HCT116 (cell line): ENCODE measurements around the gene MYL3. TPM values are rescaled to one million over a fixed set of nuclear protein-coding genes. Genes with fewer than 3 reads are reported as not detected.

Experiments used
- ATAC-seq: fragments of 200-7000 bp; cut with Tn5 transposase; 2 replicates; pipeline ENCODE4 v1.9.1; 2020; ENCODE audit warnings: mild to moderate bottlenecking, moderate library complexity
- BruUV-seq: library from RNA; stranded (reverse); fragments of 400-500 nt; replicated peaks from 2 replicates; lab custom pipeline; 2021; lab: Mats Ljungman, UMichigan
- CTCF ChIA-PET: fragments of 300-600 bp; sonication (Branson Sonifier 250); formaldehyde crosslinking; loops from one replicate; lab custom pipeline; 2021; ENCODE audit warnings: antibody characterized with exemption; lab: Charles Lee
- POLR2A ChIA-PET: fragments of 300-600, 350-600 bp; sonication (Branson Sonifier 250); formaldehyde crosslinking; loops from one replicate; lab custom pipeline; 2021; ENCODE audit warnings: antibody characterized with exemption; lab: Charles Lee
- RAD21 ChIA-PET, 2 experiments: fragments of 300-600 bp; sonication (Branson Sonifier 250); formaldehyde crosslinking; loops; one replicate each; lab custom pipeline; 2023; ENCODE audit warnings: low total read pairs in 2 of 2; ENCODE audit not compliant: uncharacterized antibody in 2 of 2, unreplicated experiment in 2 of 2, low non-redundant PET in 1 of 2; lab: Charles Lee
- DNase-seq: peaks from one replicate; pipeline ENCODE4 v3.0.0-alpha.2; 2010; ENCODE audit warnings: low read depth, low spot score
- H2AFZ ChIP-seq: fragments of 200-600 bp; shearing (Covaris generic), sonication (generic); 2 replicates; pipeline ENCODE4 v1.6.1; 2017; ENCODE audit warnings: low read depth, mixed run types, mixed read lengths, antibody characterized with exemption, low read length; ENCODE audit not compliant: poor library complexity, severe bottlenecking
- H3K27ac ChIP-seq: 2 replicates; pipeline ENCODE4 v1.5.1; 2012; ENCODE audit warnings: low read depth, low read length
- H3K27me3 ChIP-seq: fragments of 200-600 bp; sonication (generic); 2 replicates; pipeline ENCODE4 v1.6.1; 2016; ENCODE audit warnings: mixed run types, low read length, mixed read lengths; ENCODE audit not compliant: insufficient read depth
- H3K36me3 ChIP-seq, 2 experiments: fragments of 200-500 bp in 1 of 2; fragments of 200-600 bp in 1 of 2; sonication (Bioruptor generic) in 1 of 2; sonication (generic) in 1 of 2; 2 replicates each; pipeline versions ENCODE4 v1.5.1 to v1.6.1; 2014 to 2016; ENCODE audit warnings: low read length in 2 of 2, inconsistent platforms in 1 of 2, mixed read lengths in 1 of 2, mixed run types in 1 of 2; ENCODE audit not compliant: insufficient read depth in 2 of 2, control insufficient read depth in 1 of 2
- H3K4me1 ChIP-seq, 2 experiments: fragments of 200-600 bp in 1 of 2; sonication (generic) in 1 of 2; 2 replicates each; pipeline versions ENCODE4 v1.5.1 to v1.6.1; 2012 to 2017; ENCODE audit warnings: low read length in 2 of 2, inconsistent platforms in 1 of 2, mild to moderate bottlenecking in 1 of 2, mixed read lengths in 1 of 2, mixed run types in 1 of 2, moderate library complexity in 1 of 2; ENCODE audit not compliant: insufficient read depth in 2 of 2, control insufficient read depth in 1 of 2
- H3K4me2 ChIP-seq: fragments of 200-600 bp; sonication (generic); 2 replicates; pipeline ENCODE4 v1.6.1; 2017; ENCODE audit warnings: mixed run types, low read length, mixed read lengths
- H3K4me3 ChIP-seq, 2 experiments: fragments of 200-600 bp in 1 of 2; sonication (generic) in 1 of 2; replicated peaks in 1 of 2; 2 replicates each; pipeline ENCODE4 v1.5.1; 2011 to 2016; ENCODE audit warnings: low read length in 2 of 2, control low read depth in 1 of 2, low read depth in 1 of 2, mild to moderate bottlenecking in 1 of 2, mixed read lengths in 1 of 2, mixed run types in 1 of 2
- H3K79me2 ChIP-seq: fragments of 200-600 bp; sonication (generic); 2 replicates; pipeline ENCODE4 v1.6.1; 2017; ENCODE audit warnings: mild to moderate bottlenecking, mixed run types, low read length, moderate library complexity, mixed read lengths; ENCODE audit not compliant: insufficient read depth
- H3K9ac ChIP-seq: fragments of 200-600 bp; sonication (generic); 2 replicates; pipeline ENCODE4 v1.6.1; 2016; ENCODE audit warnings: low read length, mixed read lengths
- H3K9me2 ChIP-seq: fragments of 200-600 bp; sonication (generic), shearing (Covaris generic); 2 replicates; pipeline ENCODE4 v1.6.1; 2017; ENCODE audit warnings: mixed run types, mild to moderate bottlenecking, moderate library complexity; ENCODE audit not compliant: insufficient read depth
- H3K9me3 ChIP-seq, 2 experiments: fragments of 200-500 bp in 1 of 2; fragments of 200-600 bp in 1 of 2; sonication (Bioruptor generic) in 1 of 2; sonication (generic) in 1 of 2; 2 replicates each; pipeline ENCODE4 v1.6.1; 2014 to 2017; ENCODE audit warnings: low read length in 2 of 2, mixed read lengths in 2 of 2, inconsistent platforms in 1 of 2, low read depth in 1 of 2, mild to moderate bottlenecking in 1 of 2, mixed run types in 1 of 2, moderate library complexity in 1 of 2; ENCODE audit not compliant: control insufficient read depth in 1 of 2, insufficient read depth in 1 of 2
- H4K20me1 ChIP-seq: fragments of 200-600 bp; sonication (generic), shearing (Covaris generic); 2 replicates; pipeline ENCODE4 v1.6.1; 2017; ENCODE audit warnings: mixed run types, mild to moderate bottlenecking, moderate library complexity; ENCODE audit not compliant: insufficient read depth
- CEBPB ChIP-seq: IDR thresholded peaks from 2 replicates; pipeline ENCODE4 v1.6.1; 2012; ENCODE audit warnings: low read depth
- ELF1 ChIP-seq: IDR thresholded peaks from 2 replicates; pipeline ENCODE4 v1.6.1; 2012; ENCODE audit warnings: low read depth, borderline replicate concordance
- EZH2phosphoT487 ChIP-seq: fragments of 200-600 bp; IDR thresholded peaks from 2 replicates; pipeline ENCODE4 v1.6.1; 2018; ENCODE audit warnings: antibody characterized with exemption, borderline replicate concordance
- FOSL1 ChIP-seq: IDR thresholded peaks from 2 replicates; pipeline ENCODE4 v1.6.1; 2012; ENCODE audit warnings: low read depth
- JUND ChIP-seq: IDR thresholded peaks from 2 replicates; pipeline ENCODE4 v1.6.1; 2012
- SP1 ChIP-seq: IDR thresholded peaks from 2 replicates; pipeline ENCODE4 v1.6.1; 2012; ENCODE audit warnings: low read depth
- SRF ChIP-seq: IDR thresholded peaks from 2 replicates; pipeline ENCODE4 v1.6.1; 2012; ENCODE audit warnings: low read depth
- TCF7L2 ChIP-seq: IDR thresholded peaks from 2 replicates; pipeline ENCODE4 v1.7.0; 2011; ENCODE audit warnings: borderline replicate concordance, inconsistent platforms; ENCODE audit not compliant: insufficient read depth, insufficient read length; ENCODE audit errors: extremely low read depth
- YY1 ChIP-seq: IDR thresholded peaks from 2 replicates; pipeline ENCODE4 v1.6.1; 2011; ENCODE audit warnings: low read length, low read depth, moderate library complexity, mild to moderate bottlenecking; ENCODE audit not compliant: insufficient replicate concordance; ENCODE audit errors: extremely low read depth
- ZBTB33 ChIP-seq: IDR thresholded peaks from 2 replicates; pipeline ENCODE4 v1.6.1; 2011; ENCODE audit warnings: mild to moderate bottlenecking, low read length, moderate library complexity; ENCODE audit not compliant: insufficient replicate concordance; ENCODE audit errors: extremely low read depth
- ZFX ChIP-seq: fragments of 450-650 bp; IDR thresholded peaks from 2 replicates; pipeline ENCODE4 v1.6.1; 2017
- intact Hi-C: fragments of 100-400 bp; cut with micrococcal nuclease; formaldehyde crosslinking; loops from 2 replicates; pipeline ENCODE4 v1.10.0; 2022
- total RNA-seq: library from RNA; stranded (reverse); gene quantifications from one replicate; pipeline ENCODE4 v1.2.1, GENCODE V29; 2021; ENCODE audit not compliant: unreplicated experiment
- TF ChIP-seq, protein P1 (sequence below): IDR thresholded peaks from 2 replicates; pipeline ENCODE4 v1.6.1; 2012; ENCODE audit warnings: low read depth

MYL3 gene
- total RNA-seq, 1 experiment from 2014 or later: not detected

GRCh38 chr3:46833346-46834300, 29.6 kb downstream of the MYL3 start:
- H3K27ac ChIP-seq: no peak overlapping the region
- no peak overlapping the region for H3K4me3 ChIP-seq
- no peaks in the 10 kb centered on the region for H3K79me2 ChIP-seq
- no peaks in the 10 kb centered on the region for H3K9me2 ChIP-seq
- DNase-seq (no peak), ATAC-seq (no peak)
- TF ChIP-seq EZH2phosphoT487 (no peak), FOSL1 (no peak), YY1 (no peak), JUND (no peak), ELF1 (no peak), SP1 (no peak), ZFX (no peak), SRF (no peak), CEBPB (no peak), ZBTB33 (no peak), TCF7L2 (no peak)
- TF ChIP-seq, protein P1, sequence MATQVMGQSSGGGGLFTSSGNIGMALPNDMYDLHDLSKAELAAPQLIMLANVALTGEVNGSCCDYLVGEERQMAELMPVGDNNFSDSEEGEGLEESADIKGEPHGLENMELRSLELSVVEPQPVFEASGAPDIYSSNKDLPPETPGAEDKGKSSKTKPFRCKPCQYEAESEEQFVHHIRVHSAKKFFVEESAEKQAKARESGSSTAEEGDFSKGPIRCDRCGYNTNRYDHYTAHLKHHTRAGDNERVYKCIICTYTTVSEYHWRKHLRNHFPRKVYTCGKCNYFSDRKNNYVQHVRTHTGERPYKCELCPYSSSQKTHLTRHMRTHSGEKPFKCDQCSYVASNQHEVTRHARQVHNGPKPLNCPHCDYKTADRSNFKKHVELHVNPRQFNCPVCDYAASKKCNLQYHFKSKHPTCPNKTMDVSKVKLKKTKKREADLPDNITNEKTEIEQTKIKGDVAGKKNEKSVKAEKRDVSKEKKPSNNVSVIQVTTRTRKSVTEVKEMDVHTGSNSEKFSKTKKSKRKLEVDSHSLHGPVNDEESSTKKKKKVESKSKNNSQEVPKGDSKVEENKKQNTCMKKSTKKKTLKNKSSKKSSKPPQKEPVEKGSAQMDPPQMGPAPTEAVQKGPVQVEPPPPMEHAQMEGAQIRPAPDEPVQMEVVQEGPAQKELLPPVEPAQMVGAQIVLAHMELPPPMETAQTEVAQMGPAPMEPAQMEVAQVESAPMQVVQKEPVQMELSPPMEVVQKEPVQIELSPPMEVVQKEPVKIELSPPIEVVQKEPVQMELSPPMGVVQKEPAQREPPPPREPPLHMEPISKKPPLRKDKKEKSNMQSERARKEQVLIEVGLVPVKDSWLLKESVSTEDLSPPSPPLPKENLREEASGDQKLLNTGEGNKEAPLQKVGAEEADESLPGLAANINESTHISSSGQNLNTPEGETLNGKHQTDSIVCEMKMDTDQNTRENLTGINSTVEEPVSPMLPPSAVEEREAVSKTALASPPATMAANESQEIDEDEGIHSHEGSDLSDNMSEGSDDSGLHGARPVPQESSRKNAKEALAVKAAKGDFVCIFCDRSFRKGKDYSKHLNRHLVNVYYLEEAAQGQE: no peak
- no peaks in the 10 kb centered on the region for H3K4me1 ChIP-seq
- intact Hi-C loops: no loop called here
- H3K9me3 ChIP-seq: peaks cover 7 to 9% of the 10 kb centered on the region in 2 experiments; a peak in 2 of 4 replicates
- H2AFZ ChIP-seq: no peak overlapping the region
- CTCF ChIA-PET: no interaction called here
- POLR2A ChIA-PET: no interaction called here
- H3K9ac ChIP-seq: no peak overlapping the region
- BruUV-seq: no TSS peak
- no peaks in the 10 kb centered on the region for H3K27me3 ChIP-seq
- H4K20me1 ChIP-seq: no peaks in the 10 kb centered on the region
- H3K4me2 ChIP-seq: no peak overlapping the region
- H3K36me3 ChIP-seq: no peaks in the 10 kb centered on the region
- RAD21 ChIA-PET: no interaction called here
